NCI-H1436 (cell line): Measurements from ENCODE around the gene ROBO1.

Experiments
- DNase-seq: peaks from one replicate; lab custom pipeline; 2025; lab: John Stamatoyannopoulos, UW

ROBO1 gene

GRCh38 chr3:78838362-78838761, 929.4 kb downstream of the ROBO1 start:
- DNase-seq, result no peak

- DNase-seq, result no peak
Measured at GRCh38 chr3:78834910-78835309, 932.9 kb downstream of the ROBO1 start.

GRCh38 chr3:78832785-78833204, 935.0 kb downstream of the ROBO1 start:
- no peak for DNase-seq

GRCh38 chr3:78831446-78831972, 936.3 kb downstream of the ROBO1 start:
- DNase-seq, result no peak

- DNase-seq, result no peak
Measured at GRCh38 chr3:78830470-78830869, 937.3 kb downstream of the ROBO1 start.

GRCh38 chr3:78827618-78828017, 940.2 kb downstream of the ROBO1 start:
- DNase-seq, result no peak

- no peak for DNase-seq
Measured at GRCh38 chr3:78825858-78826215, 942.0 kb downstream of the ROBO1 start.

GRCh38 chr3:78825118-78825857, 942.5 kb downstream of the ROBO1 start:
- DNase-seq, result no peak

- DNase-seq, result no peak
Measured at GRCh38 chr3:78823859-78824258, 943.9 kb downstream of the ROBO1 start.

GRCh38 chr3:78823434-78823833, 944.4 kb downstream of the ROBO1 start:
- DNase-seq, result no peak

GRCh38 chr3:78822726-78823125, 945.1 kb downstream of the ROBO1 start:
- DNase-seq, result no peak

GRCh38 chr3:78820542-78820941, 947.3 kb downstream of the ROBO1 start:
- no peak for DNase-seq

- DNase-seq, result no peak
Measured at GRCh38 chr3:78818161-78818985, 949.4 kb downstream of the ROBO1 start.

- no peak for DNase-seq
Measured at GRCh38 chr3:78814893-78815562, 952.8 kb downstream of the ROBO1 start.

- DNase-seq, result no peak
Measured at GRCh38 chr3:78812166-78812565, 955.6 kb downstream of the ROBO1 start.

GRCh38 chr3:78809966-78810365, 957.8 kb downstream of the ROBO1 start:
- DNase-seq, result no peak

- DNase-seq, result no peak
Measured at GRCh38 chr3:78804251-78805037, 963.4 kb downstream of the ROBO1 start.

GRCh38 chr3:78802562-78802930, 965.3 kb downstream of the ROBO1 start:
- DNase-seq, result no peak

- no peak for DNase-seq
Measured at GRCh38 chr3:78801926-78802561, 965.8 kb downstream of the ROBO1 start.

- DNase-seq, result no peak
Measured at GRCh38 chr3:78799681-78800080, 968.1 kb downstream of the ROBO1 start.

GRCh38 chr3:78798266-78798832, 969.4 kb downstream of the ROBO1 start:
- no peak for DNase-seq
